ENCODE data around the gene TRIO. TPM values are rescaled to one million over a fixed set of nuclear protein-coding genes. Genes with fewer than 3 reads are reported as not detected.
A peak's percentile ranks its signal among the peaks of the same experiment; 100 is the strongest.

Gene TRIO
- total and polyA plus RNA-seq, 8 donors: 84.4 to 151 (median 93.7) TPM

- TF ChIP-seq CTCF (IDR thresholded peaks at IDR 0.05): no peak
- no peak overlapping the region for H3K4me3 ChIP-seq
- peaks cover 0 to 7% of the 10 kb centered on the region in 2 donors for H3K36me3 ChIP-seq
- H3K4me1 ChIP-seq: peaks cover 10 to 28% of the 10 kb centered on the region in 2 donors
- H3K9me3 ChIP-seq: no peaks in the 10 kb centered on the region
- DNase-seq (no peak), ATAC-seq (no peak)
- intact Hi-C loops (cut with DNase I): no loop called here
- no peaks in the 10 kb centered on the region for H3K27me3 ChIP-seq
- H3K27ac ChIP-seq: no peak overlapping the region
These were observed 301.0 kb downstream of the TRIO start for GRCh38 chr5:14444161-14444560.

GRCh38 chr5:14445013-14445412, 301.9 kb downstream of the TRIO start:
- ATAC-seq (no peak), DNase-seq (no peak)
- Histone ChIP-seq H3K4me1 (peaks cover 10 to 28% of the 10 kb centered on the region in 2 donors), H3K9me3 (no peaks in the 10 kb centered on the region), H3K27me3 (no peaks in the 10 kb centered on the region), H3K36me3 (peaks cover 0 to 7% of the 10 kb centered on the region in 2 donors), H3K4me3 (no peak overlapping the region), H3K27ac (no peak overlapping the region)
- intact Hi-C loops (cut with DNase I): no loop called here
- no peak for TF ChIP-seq CTCF (IDR thresholded peaks at IDR 0.05)

- ATAC-seq (no peak), DNase-seq (peak in 1 of 4 donors; percentile 50)
- Histone ChIP-seq H3K4me1 (peaks cover 10 to 28% of the 10 kb centered on the region in 2 donors), H3K9me3 (no peaks in the 10 kb centered on the region), H3K27ac (peak overlapping the region in 1 of 2 donors; percentile 2), H3K4me3 (no peak overlapping the region), H3K27me3 (no peaks in the 10 kb centered on the region), H3K36me3 (peaks cover 0 to 7% of the 10 kb centered on the region in 2 donors)
- no peak for TF ChIP-seq CTCF (IDR thresholded peaks at IDR 0.05)
- intact Hi-C loops (cut with DNase I): no loop called here
These were observed 302.6 kb downstream of the TRIO start for GRCh38 chr5:14445576-14446290.

GRCh38 chr5:14447958-14448911, 305.1 kb downstream of the TRIO start:
- DNase-seq: no peak
- H3K27me3 ChIP-seq: no peaks in the 10 kb centered on the region
- ATAC-seq: no peak

More at GRCh38 chr5:14447958-14448911, 305.1 kb downstream of the TRIO start:
- no peak for TF ChIP-seq CTCF (IDR thresholded peaks at IDR 0.05)
- Histone ChIP-seq H3K36me3 (no peaks in the 10 kb centered on the region), H3K27ac (peak overlapping the region; percentile 21 to 64), H3K4me1 (peaks cover 10 to 31% of the 10 kb centered on the region in 2 donors), H3K4me3 (no peak overlapping the region), H3K9me3 (no peaks in the 10 kb centered on the region)
- intact Hi-C loops (cut with DNase I): no loop called here

Measured in left lung (tissue), 10 donors.